RCC 7860 (cell line): ENCODE data around the gene FST.

Experiments used
- DNase-seq: peaks from one replicate; pipeline ENCODE4 v3.0.0-alpha.2; 2015; ENCODE audit warnings: low spot score
- FAIRE-seq: peaks from 2 replicates; lab custom pipeline; 2012; peaks lifted over from hg19 to GRCh38; lab: Jason Lieb, UNC

FST gene

DNA sequence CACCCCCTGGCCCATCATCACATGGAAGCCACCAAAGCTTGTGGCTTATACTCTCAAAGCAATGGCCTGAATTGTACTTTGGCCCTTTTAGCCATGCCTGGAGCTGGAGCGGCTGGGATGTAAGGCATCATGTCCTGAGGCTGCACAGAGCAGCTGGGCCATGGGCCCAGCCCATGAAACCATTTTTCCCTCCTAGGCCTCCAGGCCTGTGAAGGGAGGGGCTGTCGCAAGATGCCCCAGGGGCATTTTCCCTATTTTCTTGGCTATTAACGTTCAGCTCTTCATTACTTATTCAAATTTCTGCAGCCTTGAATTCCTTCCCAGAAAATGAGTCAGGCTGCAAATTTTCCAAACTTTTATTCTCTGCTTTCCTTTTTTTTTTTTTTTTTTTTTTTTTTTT is 27.7 kb downstream of the FST start:
- no peak for DNase-seq
- FAIRE-seq = no peak

DNA sequence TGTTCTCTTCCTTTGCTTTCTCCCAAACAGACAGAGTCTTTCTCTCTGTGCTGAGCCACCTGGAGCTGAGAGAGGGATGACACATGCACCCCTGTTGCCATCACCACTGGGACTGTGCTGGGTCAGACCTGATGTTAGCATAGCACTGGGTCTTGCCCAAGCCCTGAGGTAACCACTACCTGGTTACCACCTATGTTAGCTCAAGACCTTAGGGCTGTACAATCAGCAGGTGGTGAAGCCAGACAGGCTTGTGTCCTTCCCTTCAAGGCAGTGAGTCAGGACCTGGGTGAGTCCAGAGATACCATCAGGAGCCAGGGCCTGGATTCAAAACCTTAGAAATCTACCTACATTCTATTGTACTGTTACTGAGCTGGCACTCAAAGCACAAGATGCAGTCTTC is 32.1 kb downstream of the FST start:
- FAIRE-seq = no peak

DNA sequence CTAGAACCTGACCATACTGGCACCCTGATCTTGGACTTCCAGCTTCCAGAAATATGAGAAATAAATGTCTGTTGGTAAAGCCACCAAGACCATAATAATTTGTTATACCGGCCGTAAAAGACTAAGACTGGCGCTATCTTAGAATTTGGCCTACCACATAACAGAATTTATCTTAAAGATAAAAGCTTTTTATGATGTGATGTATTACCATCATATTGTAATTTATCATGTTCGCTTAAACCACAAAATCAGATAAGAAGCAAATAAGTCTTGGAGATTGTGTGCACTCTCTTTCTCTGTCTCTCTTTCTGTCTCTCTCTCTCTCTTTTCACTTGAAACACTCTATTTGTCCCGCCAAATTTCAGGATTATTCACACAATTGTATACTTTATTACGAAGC is 35.6 kb downstream of the FST start:
- FAIRE-seq = no peak
- DNase-seq = no peak

More for the DNA sequence above, 32.1 kb downstream of the FST start:
- no peak for DNase-seq

DNA sequence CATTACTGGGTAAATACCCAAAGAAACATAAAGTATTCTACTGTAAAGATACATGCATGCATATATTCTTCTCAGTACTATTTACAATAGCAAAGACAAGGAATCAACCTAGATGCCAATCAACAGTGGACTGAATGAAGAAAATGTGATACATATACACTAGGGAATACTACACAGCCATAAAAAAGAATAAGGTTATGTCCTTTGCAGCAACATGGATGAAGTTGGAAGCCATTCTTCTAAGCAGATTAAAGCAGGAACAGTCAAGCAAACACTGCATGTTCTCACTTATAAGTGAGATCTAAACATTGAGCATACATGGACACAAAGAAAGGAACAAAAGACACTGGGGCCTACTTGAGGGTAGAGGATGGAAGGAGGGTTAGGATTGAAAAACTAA is 40.4 kb downstream of the FST start:
- DNase-seq (no peak), FAIRE-seq (no peak)
